Muscle of arm (tissue), 12 donors: ENCODE results near the gene CSTF2T. TPM values are rescaled to one million over a fixed set of nuclear protein-coding genes. Genes with fewer than 3 reads are reported as not detected.
"Not testable (repeated sequence)": the region's sequence is repeated elsewhere in the genome, so short reads cannot be mapped to it uniquely, and the experiment has no call there.

Source experiments
- DNase-seq: peaks from one replicate; pipeline ENCODE4 v3.0.0-alpha.2; 2013
- polyA plus RNA-seq, 12 donors: library from polyadenylated mRNA; unstranded; fragments of 120-200 nt; gene quantifications; one replicate each; pipeline ENCODE4 v1.2.1, GENCODE V29; 2013; ENCODE audit not compliant: insufficient read length in 12 of 12

CSTF2T gene
- polyA plus RNA-seq, 12 donors: 19.9 to 38.3 (median 35.0) TPM; not detected in 1

DNA sequence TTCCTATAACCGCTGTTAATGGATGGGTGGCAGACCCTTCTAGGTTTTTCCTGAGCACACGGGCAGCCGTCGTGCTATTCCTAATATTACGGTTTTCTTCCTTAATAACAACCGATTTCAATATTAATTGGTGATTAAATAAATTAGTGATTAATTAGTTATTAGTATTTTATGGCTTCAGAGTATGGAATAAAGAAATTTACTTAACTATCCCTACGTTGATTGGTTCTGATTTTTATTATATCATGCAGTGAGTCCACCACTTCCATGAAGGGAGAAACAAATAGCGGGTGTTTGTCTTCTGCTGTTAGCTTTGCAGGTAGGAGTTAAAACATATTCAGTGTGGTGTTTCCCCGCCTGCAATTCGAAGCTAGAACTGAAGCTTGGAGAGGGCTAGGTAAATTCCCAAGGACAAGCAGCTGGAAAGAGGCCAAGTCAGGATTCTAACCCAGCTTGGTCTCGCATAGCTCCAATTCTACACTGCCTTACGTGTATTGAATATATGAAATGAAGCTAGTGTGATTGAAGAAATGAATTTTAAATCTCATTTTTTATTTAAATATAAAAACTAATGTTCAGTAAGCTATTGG, 928 bp upstream of the CSTF2T start:
- DNase-seq: peak; percentile 54

DNA sequence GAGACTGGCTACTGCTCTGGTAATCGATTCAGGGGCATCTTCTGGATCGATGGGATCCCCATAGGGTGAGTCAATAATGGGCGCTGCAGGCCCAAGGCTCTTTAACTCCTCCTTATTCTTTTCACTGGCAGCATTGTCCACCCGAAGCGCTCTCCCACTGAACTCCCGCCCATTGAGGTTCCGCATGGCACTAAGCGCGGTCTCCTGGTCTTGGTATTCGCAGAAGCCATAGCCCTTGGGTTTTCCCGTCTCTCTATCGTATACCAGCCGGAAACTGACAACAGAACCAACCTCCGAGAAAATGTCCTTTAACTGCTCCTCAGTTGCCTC, 285 bp downstream of the CSTF2T start:
- DNase-seq: no peak

DNA sequence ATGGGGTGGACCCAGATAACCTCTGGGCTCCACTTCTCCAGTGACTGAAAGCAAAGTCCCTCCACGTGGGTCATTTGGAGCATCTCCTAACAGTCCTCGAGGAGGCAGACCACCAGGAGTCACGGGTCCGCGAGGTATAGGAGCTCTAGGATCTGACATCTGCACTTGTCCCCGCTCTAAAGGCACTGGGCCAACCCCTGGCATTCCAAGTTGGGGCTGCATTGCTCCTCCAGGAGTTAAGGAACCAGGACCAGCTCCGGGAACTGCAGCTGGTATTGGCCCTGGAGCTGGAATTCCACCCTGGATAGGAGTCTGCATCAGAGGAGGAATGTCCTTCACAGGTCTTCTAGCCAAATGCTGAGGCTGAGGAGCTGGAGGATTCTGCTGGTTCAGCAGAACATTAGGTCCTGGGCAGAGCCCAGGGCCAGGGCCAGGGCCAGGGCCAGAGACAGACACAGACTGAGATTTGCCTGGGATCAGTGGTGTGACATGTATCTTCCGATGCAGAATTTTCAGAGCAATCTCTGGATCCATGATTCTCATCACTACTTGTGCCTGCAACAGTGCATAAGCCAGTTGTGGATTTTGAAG, 827 bp downstream of the CSTF2T start:
- no peak for DNase-seq

DNA sequence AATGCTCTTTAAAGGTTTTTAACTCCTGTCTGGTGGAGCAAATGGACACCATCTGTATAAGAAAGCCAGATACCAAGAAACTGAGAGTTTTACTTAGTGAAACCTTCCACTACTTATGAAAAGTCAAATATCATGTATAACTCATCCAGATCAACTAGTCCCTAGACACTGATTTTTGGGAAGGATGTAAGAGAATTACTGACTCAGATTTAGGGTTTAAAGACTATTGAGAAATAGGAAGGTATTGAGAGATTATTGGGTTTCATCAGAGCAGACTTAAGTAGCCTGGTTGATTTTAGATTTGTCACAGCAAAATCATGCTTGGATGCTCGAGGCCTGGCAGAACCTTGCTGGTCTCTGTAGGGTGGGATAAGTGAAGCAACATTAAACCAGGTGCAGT, 3.1 kb downstream of the CSTF2T start:
- DNase-seq: no peak

DNA sequence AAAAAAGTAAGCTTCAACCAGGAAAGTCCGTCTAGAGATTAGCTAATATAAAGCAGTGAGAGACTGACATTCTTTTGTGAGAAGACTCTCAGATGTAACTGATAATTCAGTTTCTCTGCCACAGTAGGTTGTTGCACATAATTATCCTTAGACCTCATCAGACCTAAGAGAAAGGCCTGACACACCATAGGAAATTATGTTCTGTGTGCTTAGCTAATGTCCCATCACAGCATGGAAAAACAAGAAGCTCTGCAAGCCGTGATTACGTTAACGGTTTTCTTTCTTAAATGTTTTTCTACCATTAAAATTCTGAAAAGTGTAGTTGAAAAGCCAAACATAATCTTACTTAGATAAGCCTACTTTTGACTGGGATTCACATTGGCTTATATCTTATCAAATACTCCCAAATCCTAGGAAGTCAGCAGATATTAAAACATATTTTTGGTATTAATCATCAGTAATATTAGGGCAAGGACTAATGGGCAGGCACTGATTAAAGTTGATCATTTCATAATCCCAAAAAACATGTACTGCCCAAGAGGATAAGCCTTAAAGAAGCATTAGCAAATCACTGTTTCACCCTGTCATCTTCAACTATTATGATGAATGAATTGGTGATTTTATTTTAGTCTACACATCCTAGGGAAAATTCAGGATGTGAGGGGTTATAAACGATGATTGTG, 5.2 kb downstream of the CSTF2T start:
- no peak for DNase-seq

DNA sequence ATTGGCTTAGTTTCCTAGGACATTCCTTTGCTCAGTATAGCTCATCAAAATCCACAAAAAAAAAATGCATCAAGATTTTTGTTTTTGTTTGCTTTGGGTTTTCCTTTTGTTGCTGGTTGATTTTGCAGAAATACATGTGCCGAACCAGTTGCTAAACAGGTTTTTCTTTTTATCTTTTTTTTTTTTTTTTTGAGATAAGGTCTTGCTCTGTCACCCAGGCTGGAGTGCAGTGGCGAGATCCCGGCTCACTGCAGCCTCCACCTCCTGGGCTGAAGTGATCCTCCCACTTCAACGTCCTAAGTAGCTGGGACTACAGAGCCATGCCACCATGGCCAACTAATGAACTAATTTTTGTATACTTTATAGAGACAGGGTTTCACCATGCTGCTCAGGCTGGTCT, 8.3 kb downstream of the CSTF2T start:
- no peak for DNase-seq

DNA sequence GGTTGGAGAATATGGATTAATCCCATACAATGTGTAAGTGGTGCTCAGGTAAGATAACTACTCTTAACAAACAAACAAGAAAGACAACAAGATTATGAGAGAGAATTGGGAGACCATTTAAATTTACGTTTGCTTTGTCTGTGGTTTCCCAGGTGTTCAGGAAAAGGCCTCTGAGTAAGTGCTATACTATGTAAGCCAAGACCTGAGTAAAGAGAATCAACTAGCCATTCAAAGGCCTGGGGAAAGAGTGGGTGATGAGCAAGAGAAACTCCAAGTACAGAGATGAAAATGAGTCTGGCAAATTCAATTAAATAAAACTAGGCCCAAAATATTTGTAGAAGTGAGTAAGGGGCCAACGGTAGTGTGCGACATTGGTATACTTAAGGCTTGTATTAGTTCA, 9.9 kb downstream of the CSTF2T start:
- DNase-seq: no peak

DNA sequence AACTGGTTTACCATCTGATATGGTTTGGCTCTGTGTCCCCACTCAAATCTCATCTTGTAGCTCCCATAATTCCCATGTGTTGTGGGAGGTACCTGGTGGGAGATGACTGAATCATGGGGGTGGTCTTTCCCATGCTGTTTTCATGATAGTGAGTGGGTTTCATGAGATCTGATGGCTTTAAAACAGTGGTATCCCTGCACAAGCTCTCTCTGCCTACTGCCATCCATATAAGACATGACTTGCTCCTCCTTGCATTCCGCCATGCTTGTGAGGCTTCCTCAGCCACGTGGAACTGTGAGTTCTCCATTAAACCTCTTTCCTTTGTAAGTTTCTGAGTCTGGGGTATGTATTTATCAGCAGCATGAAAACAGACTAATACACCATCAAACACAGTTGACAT, 10.6 kb downstream of the CSTF2T start:
- not testable (repeated sequence) for DNase-seq

DNA sequence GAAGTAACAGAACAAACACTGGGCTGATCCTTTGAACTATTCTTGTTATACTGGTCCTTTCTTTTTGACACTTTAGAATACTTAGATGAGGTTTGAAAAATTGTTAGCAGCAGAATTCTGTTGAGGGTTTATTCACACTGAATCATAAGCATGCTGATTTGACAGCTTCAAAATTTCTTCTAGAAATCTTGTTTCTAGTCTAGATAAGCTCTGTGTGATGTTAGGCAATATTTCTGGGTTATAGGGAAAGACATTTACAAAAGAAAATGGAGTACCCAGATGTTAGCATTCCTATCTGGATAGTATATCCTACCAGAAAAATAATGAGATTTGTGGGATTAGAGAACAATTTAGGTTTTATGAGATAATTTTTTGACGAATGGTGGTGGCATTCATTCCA, 12.1 kb downstream of the CSTF2T start:
- no peak for DNase-seq

DNA sequence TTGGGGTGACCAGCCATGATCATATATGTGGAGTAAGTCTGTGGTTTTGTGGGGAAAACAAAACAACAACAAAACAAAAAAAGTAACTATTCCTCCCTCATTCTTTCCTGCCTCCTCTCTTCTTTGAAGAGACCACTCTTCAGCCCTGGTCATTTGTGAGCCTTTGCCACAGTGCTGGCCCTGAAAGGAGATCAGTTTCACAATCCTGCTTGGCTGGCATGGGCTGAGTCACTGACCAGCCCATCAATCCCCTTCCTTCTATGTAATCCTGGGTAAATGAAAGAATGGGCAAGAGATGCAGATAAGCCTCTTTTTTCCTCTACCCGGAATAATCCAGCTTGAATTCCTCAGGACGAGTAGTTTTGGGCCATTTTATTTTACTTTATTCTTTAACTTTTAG, 13.6 kb downstream of the CSTF2T start:
- no peak for DNase-seq

DNA sequence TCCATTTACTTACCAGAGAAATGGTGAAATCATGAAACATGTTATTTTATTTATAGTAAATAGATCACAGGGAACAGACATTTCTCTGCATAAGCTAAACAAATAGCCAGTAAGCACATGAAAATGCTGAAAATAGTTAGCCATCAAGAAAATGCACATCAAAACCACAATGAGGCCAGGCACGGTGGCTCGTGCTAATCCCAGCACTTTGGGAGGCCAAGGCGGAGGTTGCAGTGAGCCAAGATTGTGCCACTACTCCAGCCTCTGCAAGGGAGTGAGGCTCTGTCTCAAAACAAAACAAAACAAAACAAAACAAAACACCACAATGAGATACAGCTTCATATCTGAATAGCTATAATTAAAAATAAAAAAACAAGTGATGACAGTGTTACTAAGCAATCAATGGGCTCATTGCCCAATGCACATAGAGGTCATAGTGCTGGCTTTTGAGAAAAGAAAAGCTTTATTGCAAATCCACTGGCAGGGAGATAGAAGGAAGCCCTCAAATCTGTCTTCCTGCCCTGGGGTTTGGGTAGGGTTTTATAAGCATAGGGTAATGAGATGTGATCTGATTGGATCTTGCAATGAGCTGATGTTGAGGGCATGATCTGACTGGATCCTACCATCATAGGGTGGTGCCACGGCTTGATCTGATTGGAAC, 16.2 kb downstream of the CSTF2T start:
- DNase-seq: no peak

DNA sequence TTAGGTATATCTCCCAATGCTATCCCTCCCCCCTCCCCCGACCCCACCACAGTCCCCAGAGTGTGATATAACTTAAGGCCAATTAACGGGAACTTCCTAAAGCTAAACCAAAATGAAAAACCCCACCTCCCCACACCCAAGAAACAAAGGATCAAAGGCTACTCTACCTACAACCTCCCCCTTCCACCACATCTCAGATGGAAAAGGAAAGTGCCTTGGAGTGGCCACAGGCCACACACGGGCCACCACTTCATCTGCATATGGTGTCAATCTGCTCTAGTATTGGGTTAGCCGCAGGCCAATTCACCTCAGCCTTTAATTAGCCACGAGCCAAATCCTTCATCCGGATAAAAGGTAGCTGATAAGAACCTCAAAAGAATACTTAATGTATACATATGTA, 19.6 kb downstream of the CSTF2T start:
- DNase-seq: no peak

DNA sequence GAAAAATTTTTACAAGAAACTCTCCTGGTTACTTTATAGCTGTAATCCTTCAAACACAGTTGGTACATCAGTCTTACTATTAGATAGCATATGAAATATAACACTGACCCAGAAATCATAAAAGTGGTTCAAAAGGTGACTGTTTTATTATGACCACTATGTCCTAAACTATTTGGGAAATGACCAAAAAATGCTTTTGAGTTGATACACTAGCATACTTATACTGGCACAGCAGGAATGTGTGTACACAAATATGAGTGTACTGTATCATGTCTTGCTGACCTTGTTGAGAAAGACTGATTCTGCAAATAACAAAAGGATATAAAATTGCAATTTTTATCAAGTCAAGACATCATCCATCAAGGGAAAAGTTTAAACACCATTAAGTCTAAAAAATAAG, 24.3 kb downstream of the CSTF2T start:
- DNase-seq: no peak

DNA sequence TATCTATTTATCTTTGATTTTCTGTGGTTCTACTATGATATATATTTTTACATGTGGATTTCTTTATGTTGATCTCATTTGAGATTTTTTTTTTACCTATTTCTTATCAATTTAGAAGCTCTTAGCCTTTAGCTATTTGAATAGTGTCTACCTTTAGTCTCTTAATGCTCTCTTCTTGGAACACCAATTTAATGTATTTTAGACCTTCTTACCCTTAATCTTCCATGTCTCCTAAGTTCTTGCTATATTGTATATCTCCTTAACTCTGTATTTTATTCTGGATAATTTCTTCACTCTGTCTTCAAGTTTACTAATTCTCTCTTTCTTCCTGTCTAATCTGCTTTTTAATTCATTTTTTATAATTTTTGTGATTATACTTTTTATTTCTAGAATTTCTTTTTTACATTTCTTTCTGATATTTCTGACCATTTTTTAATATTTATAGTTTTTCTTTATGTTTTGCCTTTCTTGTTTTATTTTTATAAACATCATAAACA, 27.3 kb downstream of the CSTF2T start:
- DNase-seq: no peak

DNA sequence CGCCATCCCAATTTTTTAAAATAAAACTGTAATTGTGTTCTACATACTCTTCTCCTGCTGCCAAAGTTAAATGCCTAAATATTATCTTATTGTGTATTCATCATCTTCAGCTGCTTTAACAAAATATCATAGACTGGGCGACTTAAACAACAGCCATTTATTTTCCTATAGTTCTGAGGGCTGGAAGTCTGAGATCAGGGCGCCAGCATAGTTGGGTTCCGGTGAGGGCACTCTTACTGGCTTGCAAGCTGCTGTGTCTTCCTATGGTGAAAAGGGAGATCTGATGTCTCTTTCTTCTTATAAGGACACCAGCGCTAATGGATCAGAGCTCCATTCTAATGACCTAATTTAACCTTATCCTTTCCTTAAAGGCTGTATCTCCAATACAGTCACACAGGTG, 30.4 kb downstream of the CSTF2T start:
- no peak for DNase-seq

DNA sequence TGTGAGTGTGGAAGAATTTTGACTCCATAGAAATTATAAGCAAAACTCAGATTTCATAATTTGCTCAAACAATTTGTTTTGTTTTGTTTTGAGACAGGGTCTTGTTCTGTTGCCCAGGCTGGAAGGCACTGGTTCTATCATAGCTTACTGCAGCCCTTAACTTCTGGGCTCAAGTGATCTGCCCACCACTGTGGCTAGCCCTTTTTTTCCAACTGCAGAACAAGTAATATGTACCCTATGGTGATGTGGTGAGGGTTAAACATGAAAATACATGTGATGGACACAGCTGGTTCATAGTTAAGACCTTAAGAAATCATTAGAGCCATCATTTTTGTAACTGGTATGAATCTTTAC, 31.1 kb downstream of the CSTF2T start:
- DNase-seq: no peak

DNA sequence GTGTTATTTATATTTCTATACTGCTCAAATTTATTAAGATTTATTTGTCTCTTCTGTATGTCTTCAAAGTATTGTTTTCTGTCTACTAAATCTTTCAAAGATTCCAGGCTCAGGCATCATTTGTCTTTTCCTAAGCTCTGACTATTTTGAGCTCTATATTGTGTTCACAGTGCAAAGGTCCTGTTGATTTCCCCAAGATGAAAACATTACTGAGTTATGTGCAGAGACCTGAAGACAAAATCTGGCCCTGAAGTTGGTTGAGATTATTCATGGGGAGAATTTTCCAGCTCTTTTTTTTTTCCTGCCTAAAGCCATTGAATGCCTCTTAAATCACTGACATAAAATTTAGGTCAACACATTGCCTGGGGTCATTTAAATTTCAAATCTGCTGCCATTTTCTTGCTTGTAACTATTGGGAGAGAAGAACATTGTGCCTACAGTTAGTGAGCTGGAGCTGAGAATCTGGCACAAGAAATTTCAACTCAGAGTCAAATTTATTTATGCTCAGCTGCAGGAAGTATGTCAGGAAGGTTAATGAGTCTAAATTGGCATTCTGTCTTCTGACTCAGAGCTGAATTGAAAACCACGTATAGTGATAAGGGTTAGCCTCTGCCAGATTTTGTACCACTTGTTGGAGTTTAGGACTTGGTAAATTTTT, 31.6 kb downstream of the CSTF2T start:
- DNase-seq: no peak

DNA sequence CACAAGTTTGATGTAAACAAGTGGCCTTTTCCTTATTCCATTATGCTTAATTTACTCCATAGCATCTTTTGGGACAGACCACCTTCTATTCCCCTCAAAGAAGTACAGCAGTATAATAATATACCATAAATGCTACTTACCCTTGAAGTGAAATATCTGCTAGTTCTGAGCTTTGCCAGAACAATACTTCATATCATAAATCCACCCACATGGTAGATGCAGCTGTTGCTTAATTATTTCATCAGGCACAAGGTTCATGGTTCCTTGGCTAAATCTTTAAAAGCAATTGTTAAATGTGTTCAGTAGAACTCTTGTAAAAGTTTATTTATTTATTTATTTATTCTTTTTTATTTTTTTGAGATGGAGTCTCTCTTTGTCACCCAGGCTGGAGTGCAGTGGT, 32.9 kb downstream of the CSTF2T start:
- no peak for DNase-seq

DNA sequence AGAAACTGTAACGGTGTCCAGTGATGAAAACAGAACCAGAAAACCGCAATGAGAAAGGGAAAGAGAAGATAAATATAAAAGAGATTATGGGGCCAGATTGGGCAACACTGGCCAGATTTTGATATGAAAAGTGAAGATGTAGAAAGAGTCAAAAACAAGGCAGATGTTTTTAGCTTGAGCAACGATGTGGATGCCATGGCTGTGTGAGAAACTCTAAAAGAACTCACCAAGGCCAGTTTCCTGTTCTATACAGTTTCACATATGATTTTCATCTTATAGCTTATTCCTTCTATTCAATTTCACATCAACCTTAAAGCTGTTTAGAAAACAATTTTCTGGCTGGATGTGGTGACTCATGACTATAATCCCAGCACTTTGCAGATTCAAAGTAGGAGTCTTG, 36.3 kb downstream of the CSTF2T start:
- DNase-seq: no peak

DNA sequence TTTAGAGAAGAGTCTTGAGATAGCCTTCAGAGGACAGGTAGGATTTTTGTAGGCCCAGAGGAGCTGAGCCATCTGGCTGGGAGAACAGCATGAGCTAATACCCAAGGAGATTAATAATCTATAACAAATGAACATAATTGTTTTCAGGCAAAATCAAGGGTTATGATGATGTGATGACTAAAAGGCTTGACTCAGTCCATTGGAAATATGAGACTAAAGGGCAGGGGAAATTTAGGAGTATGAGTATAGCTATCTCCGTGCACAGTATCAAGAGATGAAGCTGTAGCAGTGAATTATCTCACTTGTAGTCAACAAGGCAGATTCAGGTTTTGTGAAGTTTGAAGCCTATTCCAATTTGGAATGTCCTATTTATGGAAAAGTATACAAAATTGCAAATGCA, 40.1 kb downstream of the CSTF2T start:
- DNase-seq: no peak

DNA sequence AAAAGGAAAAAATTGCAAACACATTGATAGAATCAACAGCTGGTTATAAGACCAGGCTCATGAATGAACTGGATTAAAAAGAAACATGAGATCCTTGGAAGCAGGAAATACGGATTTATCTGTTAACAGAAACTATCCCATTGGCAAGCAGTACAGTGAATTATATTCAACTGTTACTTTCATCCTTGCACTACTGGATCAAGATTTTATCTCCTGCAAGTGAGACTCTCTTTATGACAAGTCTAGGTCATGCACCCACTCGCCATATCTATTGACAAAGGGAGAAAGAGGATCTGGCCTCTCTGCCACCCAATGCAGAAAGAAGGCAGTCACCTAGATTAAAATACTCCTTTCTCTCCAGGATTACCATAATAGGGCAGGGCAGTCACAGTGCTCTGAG, 41.4 kb downstream of the CSTF2T start:
- DNase-seq: no peak

DNA sequence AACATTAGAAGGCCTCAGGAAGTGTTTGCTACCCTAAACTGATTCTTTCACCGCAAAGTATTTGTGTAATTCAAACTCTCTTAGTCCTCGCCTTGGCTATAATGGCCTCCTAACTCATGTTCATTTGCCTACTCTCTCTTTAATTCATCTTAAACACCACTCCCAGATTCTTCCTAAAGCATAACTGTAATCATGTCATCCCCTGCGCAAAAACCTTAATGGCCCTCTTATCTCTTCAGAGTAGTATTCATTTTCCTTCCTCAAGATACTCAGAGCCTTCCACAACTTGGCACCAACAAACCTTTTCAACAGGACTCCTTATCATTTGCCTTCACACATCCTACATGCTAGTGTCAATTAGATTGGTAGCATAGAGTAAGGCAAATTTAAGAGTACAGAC, 42.9 kb downstream of the CSTF2T start:
- DNase-seq: no peak

DNA sequence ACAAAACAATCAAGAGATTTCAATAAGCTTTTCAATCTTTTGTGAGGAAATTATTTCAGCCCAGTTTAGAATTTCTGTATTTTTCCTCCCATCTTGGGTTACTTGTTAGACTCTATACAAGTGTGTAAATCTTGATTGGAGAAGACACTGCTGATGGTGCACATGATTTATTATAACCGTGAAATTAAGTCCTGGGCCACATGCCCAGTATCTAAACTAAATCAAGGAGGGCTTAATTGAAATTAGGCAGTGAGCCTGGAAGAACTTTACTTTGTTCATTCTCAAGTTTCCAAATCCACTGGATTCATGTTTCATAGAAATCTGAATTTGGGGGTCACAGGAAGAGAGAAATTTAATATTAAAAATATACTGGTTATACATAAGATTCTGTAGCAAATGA, 44.5 kb downstream of the CSTF2T start:
- no peak for DNase-seq
